GM12878 (cell line): ENCODE data around the gene FTO. TPM values are rescaled to one million over a fixed set of nuclear protein-coding genes. Genes with fewer than 3 reads are reported as not detected.

ENCODE experiments used
- ATAC-seq: fragments of 200-7000 bp; cut with Tn5 transposase; 3 replicates; pipeline ENCODE4 v1.9.1; 2020; ENCODE audit warnings: mild to moderate bottlenecking, moderate library complexity
- BruUV-seq: library from RNA; stranded (reverse); fragments of 400-500 nt; replicated peaks from 2 replicates; lab custom pipeline; 2021; lab: Mats Ljungman, UMichigan
- CTCF ChIA-PET: fragments of 300-600 bp; sonication (Branson Sonifier 250); formaldehyde crosslinking; extraction: SDS; loops from one replicate; lab custom pipeline; 2021; ENCODE audit warnings: inconsistent platforms; lab: Yijun Ruan, JAX
- POLR2A ChIA-PET: fragments of 350-600 bp; formaldehyde crosslinking; extraction: SDS; loops from one replicate; lab custom pipeline; 2021; ENCODE audit warnings: inconsistent platforms; lab: Charles Lee
- RAD21 ChIA-PET: fragments of 300-600 bp; sonication (Branson Sonifier 250); formaldehyde crosslinking; loops from one replicate; lab custom pipeline; 2023; ENCODE audit warnings: antibody characterized with exemption; ENCODE audit not compliant: unreplicated experiment; lab: Charles Lee
- SMC1A ChIA-PET: fragments of 300-600 bp; sonication (Branson Sonifier 250); formaldehyde crosslinking; loops from one replicate; lab custom pipeline; 2023; ENCODE audit not compliant: unreplicated experiment, uncharacterized antibody; lab: Charles Lee
- DNase-seq: peaks from one replicate; pipeline ENCODE4 v3.0.0-alpha.2; 2011; ENCODE audit warnings: low read depth, low spot score
- FAIRE-seq: peaks from 3 replicates; lab custom pipeline; 2011; peaks lifted over from hg19 to GRCh38; lab: Jason Lieb, UNC
- H2AFZ ChIP-seq: 2 replicates; pipeline ENCODE4 v1.6.0; 2011; ENCODE audit warnings: low read depth, low read length, control low read depth; ENCODE audit not compliant: control insufficient read depth
- H3K27ac ChIP-seq: 2 replicates; pipeline ENCODE4 v1.5.1; 2011; ENCODE audit warnings: control low read depth; ENCODE audit not compliant: control insufficient read depth, insufficient read depth
- H3K27me3 ChIP-seq, 2 experiments: replicated peaks in 1 of 2; 2 replicates each; pipeline versions ENCODE4 v1.6.0 to v1.6.1; 2011; ENCODE audit warnings: low read length in 1 of 2; ENCODE audit not compliant: control insufficient read depth in 2 of 2, insufficient read depth in 2 of 2
- H3K36me3 ChIP-seq, 2 experiments: 2 replicates each; pipeline ENCODE4 v1.5.1; 2011; ENCODE audit warnings: low read length in 1 of 2; ENCODE audit not compliant: control insufficient read depth in 2 of 2, insufficient read depth in 2 of 2
- H3K4me1 ChIP-seq: 2 replicates; pipeline ENCODE4 v1.6.1; 2011; ENCODE audit warnings: mild to moderate bottlenecking, low read length, moderate library complexity, mixed read lengths; ENCODE audit not compliant: control insufficient read depth, insufficient read depth
- H3K4me2 ChIP-seq: 2 replicates; pipeline ENCODE4 v1.6.0; 2011; ENCODE audit warnings: control low read depth; ENCODE audit not compliant: control insufficient read depth, insufficient read depth
- H3K4me3 ChIP-seq: fragments of 200-600 bp; sonication (generic); 2 replicates; pipeline ENCODE4 v1.5.1; 2016
- H3K79me2 ChIP-seq: 2 replicates; pipeline ENCODE4 v1.6.0; 2011; ENCODE audit warnings: low read length; ENCODE audit not compliant: control insufficient read depth, insufficient read depth
- H3K9ac ChIP-seq: 2 replicates; pipeline ENCODE4 v1.8.0; 2011; ENCODE audit warnings: low read length, control low read depth, mixed read lengths; ENCODE audit not compliant: control insufficient read depth, insufficient read depth
- H3K9me3 ChIP-seq: replicated peaks from 3 replicates; pipeline ENCODE4 v1.5.1; 2011; ENCODE audit warnings: mild to moderate bottlenecking, low read length; ENCODE audit not compliant: control insufficient read depth, insufficient read depth
- H4K20me1 ChIP-seq: 2 replicates; pipeline ENCODE4 v1.6.0; 2011; ENCODE audit not compliant: control insufficient read depth, insufficient read depth
- ATF7 ChIP-seq: fragments of 450-650 bp; IDR thresholded peaks from 2 replicates; pipeline ENCODE4 v1.6.1; 2016; ENCODE audit warnings: low read depth, mild to moderate bottlenecking
- CEBPZ ChIP-seq: fragments of 150-350 bp; IDR thresholded peaks from 2 replicates; pipeline ENCODE4 v1.6.1; 2016; ENCODE audit warnings: low read depth, low read length
- FOXK2 ChIP-seq: fragments of 450-650 bp; IDR thresholded peaks from 2 replicates; pipeline ENCODE4 v1.6.1; 2017; ENCODE audit warnings: mild to moderate bottlenecking, moderate library complexity
- KDM1A ChIP-seq: fragments of 200-600 bp; sonication (generic); IDR thresholded peaks from 2 replicates; pipeline ENCODE4 v1.6.1; 2016; ENCODE audit warnings: borderline replicate concordance
- MTA2 ChIP-seq: fragments of 450-650 bp; IDR thresholded peaks from 2 replicates; pipeline ENCODE4 v1.6.1; 2016; ENCODE audit warnings: low read depth, mild to moderate bottlenecking, moderate library complexity
- PBX3 ChIP-seq: IDR thresholded peaks from 2 replicates; pipeline ENCODE4 v1.6.1; 2011; ENCODE audit warnings: mild to moderate bottlenecking, low read depth, low read length, moderate library complexity; ENCODE audit not compliant: insufficient replicate concordance
- SUPT20H ChIP-seq: IDR thresholded peaks from 2 replicates; pipeline ENCODE4 v1.6.1; 2011; ENCODE audit warnings: low read depth, mild to moderate bottlenecking, low read length, moderate library complexity, borderline replicate concordance; ENCODE audit not compliant: control insufficient read depth
- TAF1 ChIP-seq: IDR thresholded peaks from 2 replicates; pipeline ENCODE4 v1.6.1; 2011; ENCODE audit warnings: mild to moderate bottlenecking, low read depth, low read length, borderline replicate concordance
- WGBS: methylation state at CpG from one replicate; pipeline ENCODE4 v1.1.6; 2016; ENCODE audit warnings: low lambda C conversion rate; ENCODE audit not compliant: insufficient replicate concordance, insufficient coverage; ENCODE audit errors: missing lambda C conversion rate; 5-methylcytosine and 5-hydroxymethylcytosine counted together
- in situ Hi-C: fragments of 300-500 bp; cut with MboI; formaldehyde crosslinking; loops from 9 replicates; pipeline ENCODE4 v1.14.3; 2018; ENCODE audit warnings: mixed read lengths
- intact Hi-C: fragments of 100-400 bp; cut with micrococcal nuclease; formaldehyde crosslinking; loops from one replicate; pipeline ENCODE4 v1.14.2; 2022; ENCODE audit not compliant: unreplicated experiment
- polyA plus RNA-seq, 11 experiments: library from polyadenylated mRNA; depleted of rRNA in 4 of 11; unstranded in 6 of 11; stranded (reverse) in 5 of 11; fragments of >200 nt; fragmentation: Nextera tagmentation in 4 of 11; fragmentation: Illumina TruSeq in 1 of 11; extraction: Ambion mirVana in 4 of 11; extraction: Trizol in 1 of 11; gene quantifications; 1 replicate in 1 of 11; 2 replicates in 10 of 11; pipeline versions ENCODE4 v1.2.1 to v1.2.3, GENCODE V29; 2011 to 2016; ENCODE audit warnings: inconsistent platforms in 2 of 11, missing spikeins in 2 of 11, low read depth in 1 of 11
- total RNA-seq, 4 experiments: library from RNA; depleted of rRNA in 3 of 4; stranded (reverse); fragments of >200 nt in 3 of 4; fragmentation: Illumina TruSeq in 1 of 4; extraction: Trizol in 1 of 4; gene quantifications; 2 replicates each; pipeline versions ENCODE4 v1.2.1 to v1.2.3, GENCODE V29; 2013 to 2021
- TF ChIP-seq, protein P1 (sequence below): fragments of 450-650 bp; IDR thresholded peaks from 2 replicates; pipeline ENCODE4 v1.6.1; 2017; ENCODE audit warnings: borderline replicate concordance

The FTO gene
- total and polyA plus RNA-seq, 10 of the 15 experiments (the other 5 are each of a cell fraction or from before 2014, with no cell fraction given) = 20.1 to 55.0 (median 47.0) TPM

DNA sequence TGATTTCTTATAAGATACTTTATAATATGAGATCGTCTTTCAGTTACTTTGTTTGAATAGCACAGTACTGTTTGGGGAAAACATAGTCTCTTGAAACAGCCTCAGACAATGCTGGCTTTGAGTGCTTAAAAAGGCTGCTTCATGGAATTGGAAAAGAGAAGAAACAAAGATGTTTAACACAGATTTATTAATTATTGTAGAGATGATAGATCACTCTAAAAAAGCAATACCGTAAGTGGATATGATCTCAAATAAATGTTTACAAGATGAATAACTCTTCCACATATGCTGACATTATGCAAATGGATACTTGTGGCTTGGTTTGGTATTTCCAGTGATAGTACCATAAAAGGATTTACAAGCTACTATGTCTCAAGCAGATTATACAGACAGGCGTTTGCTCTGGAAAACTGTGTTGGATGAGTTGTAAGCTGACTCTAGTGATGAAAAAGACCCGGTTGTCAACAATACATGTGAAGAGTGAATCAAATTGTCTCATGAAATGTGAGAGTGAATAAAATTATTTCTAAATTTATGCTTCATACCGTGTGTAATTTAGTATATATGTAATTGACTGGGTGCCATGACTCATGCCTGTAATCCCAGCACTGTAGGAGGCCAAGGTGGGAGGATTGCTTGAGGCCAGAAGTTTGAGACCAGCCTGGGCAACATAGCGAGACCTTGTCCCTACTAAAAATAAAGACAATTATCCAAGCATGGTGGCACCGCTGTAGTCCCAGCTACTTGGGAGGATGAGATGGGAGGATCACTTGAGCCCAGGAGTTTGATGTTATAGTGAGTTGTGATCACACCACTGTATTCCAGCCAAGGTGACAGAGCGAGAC lies 105.4 kb downstream of the FTO start:
- no peak for ATAC-seq
- H3K36me3 ChIP-seq = no peaks in the 10 kb centered on the region; a peak in 1 of 4 replicates
- H3K9ac ChIP-seq = no peak overlapping the region
- RAD21 ChIA-PET = no interaction called here
- SMC1A ChIA-PET = interaction anchor here (0.7 to 0.8 kb wide), 2 partner anchors 269 to 737 kb away, joined by 3 to 4 read pairs; no protein-coding TSS in a partner anchor
- no peak overlapping the region for H3K4me2 ChIP-seq
- POLR2A ChIA-PET = no interaction called here
- no peaks in the 10 kb centered on the region for H3K9me3 ChIP-seq
- no TSS peak for BruUV-seq
- 98% methylated on average over 8 of the region's 8 CpGs for WGBS
- DNase-seq = no peak
- no peak overlapping the region for H2AFZ ChIP-seq
- in situ Hi-C loops (no loop called here), intact Hi-C loops (no loop called here)
- no peak for TF ChIP-seq PBX3
- no peaks in the 10 kb centered on the region for H3K4me1 ChIP-seq
- H3K79me2 ChIP-seq = no peaks in the 10 kb centered on the region
- no peaks in the 10 kb centered on the region for H3K27me3 ChIP-seq
- H3K4me3 ChIP-seq = no peak overlapping the region
- CTCF ChIA-PET = no interaction called here
- no peaks in the 10 kb centered on the region for H4K20me1 ChIP-seq
- FAIRE-seq = no peak
- no peak overlapping the region for H3K27ac ChIP-seq

DNA sequence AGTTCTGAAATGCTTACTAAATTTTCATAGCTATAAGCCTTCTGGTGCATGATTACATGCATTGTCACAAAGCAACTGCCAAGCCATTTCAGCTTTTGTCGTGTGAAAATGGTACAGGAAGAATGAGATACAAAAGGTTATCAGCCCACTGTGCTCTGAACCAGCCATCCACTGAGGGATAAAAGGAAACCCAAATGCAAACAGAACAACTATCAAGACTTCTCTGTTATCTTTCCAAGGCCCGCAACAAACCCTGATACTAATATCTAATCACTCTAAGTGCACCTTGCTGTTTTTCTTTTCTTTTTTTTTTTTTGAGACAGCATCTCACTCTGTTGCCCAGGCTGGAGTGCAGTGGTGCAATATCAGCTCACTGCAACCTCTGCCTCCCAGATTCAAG lies 109.0 kb downstream of the FTO start:
- no peaks in the 10 kb centered on the region for H3K27me3 ChIP-seq
- no peak overlapping the region for H3K4me3 ChIP-seq
- no TSS peak for BruUV-seq
- 100% methylated on average over 2 of the region's 2 CpGs for WGBS
- CTCF ChIA-PET = no interaction called here
- no peak overlapping the region for H3K27ac ChIP-seq
- no peaks in the 10 kb centered on the region for H4K20me1 ChIP-seq
- POLR2A ChIA-PET = no interaction called here
- intact Hi-C loops = no loop called here
- SMC1A ChIA-PET = no interaction called here
- FAIRE-seq = no peak
- RAD21 ChIA-PET = no interaction called here
- in situ Hi-C loops = no loop called here
- H2AFZ ChIP-seq = no peak overlapping the region
- no peaks in the 10 kb centered on the region for H3K9me3 ChIP-seq
- no peak overlapping the region for H3K4me2 ChIP-seq
- H3K79me2 ChIP-seq = no peaks in the 10 kb centered on the region
- H3K9ac ChIP-seq = no peak overlapping the region
- DNase-seq = no peak
- H3K36me3 ChIP-seq = no peaks in the 10 kb centered on the region; a peak in 2 of 4 replicates
- ATAC-seq = no peak
- H3K4me1 ChIP-seq = no peaks in the 10 kb centered on the region
- TF ChIP-seq FOXK2 = no peak
- TF ChIP-seq TAF1 = no peak
- no peak for TF ChIP-seq CEBPZ
- no peak for TF ChIP-seq ATF7
- TF ChIP-seq SUPT20H = no peak
- no peak for TF ChIP-seq KDM1A
- TF ChIP-seq MTA2 = no peak
- TF ChIP-seq, protein P1, sequence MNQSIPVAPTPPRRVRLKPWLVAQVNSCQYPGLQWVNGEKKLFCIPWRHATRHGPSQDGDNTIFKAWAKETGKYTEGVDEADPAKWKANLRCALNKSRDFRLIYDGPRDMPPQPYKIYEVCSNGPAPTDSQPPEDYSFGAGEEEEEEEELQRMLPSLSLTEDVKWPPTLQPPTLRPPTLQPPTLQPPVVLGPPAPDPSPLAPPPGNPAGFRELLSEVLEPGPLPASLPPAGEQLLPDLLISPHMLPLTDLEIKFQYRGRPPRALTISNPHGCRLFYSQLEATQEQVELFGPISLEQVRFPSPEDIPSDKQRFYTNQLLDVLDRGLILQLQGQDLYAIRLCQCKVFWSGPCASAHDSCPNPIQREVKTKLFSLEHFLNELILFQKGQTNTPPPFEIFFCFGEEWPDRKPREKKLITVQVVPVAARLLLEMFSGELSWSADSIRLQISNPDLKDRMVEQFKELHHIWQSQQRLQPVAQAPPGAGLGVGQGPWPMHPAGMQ = no peak
